Forelimb muscle (tissue), 1 donor: ENCODE data around the gene POLR3A. TPM values are rescaled to one million over a fixed set of nuclear protein-coding genes. Genes with fewer than 3 reads are reported as not detected.
"Not testable (repeated sequence)": the region's sequence is repeated elsewhere in the genome, so short reads cannot be mapped to it uniquely, and the experiment has no call there.

ENCODE experiments used
- DNase-seq: peaks from one replicate; pipeline ENCODE4 v3.0.0-alpha.2; 2013; ENCODE audit warnings: low read depth
- polyA plus RNA-seq: library from polyadenylated mRNA; unstranded; fragments of 120-200 nt; gene quantifications from one replicate; pipeline ENCODE4 v1.2.1, GENCODE V29; 2013; ENCODE audit not compliant: insufficient read length

POLR3A gene
- polyA plus RNA-seq, 1 donor: 16.2 TPM

- DNase-seq: no peak
Measured at GRCh38 chr10:78021201-78021600, 8.1 kb downstream of the POLR3A start.

GRCh38 chr10:78019264-78019663 lies 10.1 kb downstream of the POLR3A start:
- DNase-seq: no peak

GRCh38 chr10:78017856-78018255 lies 11.5 kb downstream of the POLR3A start:
- no peak for DNase-seq

- DNase-seq: no peak
Measured at GRCh38 chr10:78015546-78015945, 13.8 kb downstream of the POLR3A start.

- DNase-seq: no peak
Measured at GRCh38 chr10:78013564-78013963, 15.8 kb downstream of the POLR3A start.

- DNase-seq: no peak
Measured at GRCh38 chr10:78011065-78011464, 18.2 kb downstream of the POLR3A start.

- no peak for DNase-seq
Measured at GRCh38 chr10:78010278-78010677, 19.0 kb downstream of the POLR3A start.

- no peak for DNase-seq
Measured at GRCh38 chr10:78009662-78010061, 19.7 kb downstream of the POLR3A start.

- DNase-seq: no peak
Measured at GRCh38 chr10:78007172-78007571, 22.1 kb downstream of the POLR3A start.

GRCh38 chr10:78004215-78005026 lies 24.9 kb downstream of the POLR3A start:
- DNase-seq: no peak

- DNase-seq: no peak
Measured at GRCh38 chr10:78002541-78003288, 26.6 kb downstream of the POLR3A start.

- no peak for DNase-seq
Measured at GRCh38 chr10:78000956-78001472, 28.3 kb downstream of the POLR3A start.

- no peak for DNase-seq
Measured at GRCh38 chr10:78000206-78000605, 29.1 kb downstream of the POLR3A start.

- DNase-seq: not testable (repeated sequence)
Measured at GRCh38 chr10:77998780-77999179, 30.5 kb downstream of the POLR3A start.

GRCh38 chr10:77993620-77994019 lies 35.7 kb downstream of the POLR3A start:
- no peak for DNase-seq

GRCh38 chr10:77989081-77989724 lies 40.1 kb downstream of the POLR3A start:
- DNase-seq: no peak

- no peak for DNase-seq
Measured at GRCh38 chr10:77987671-77988255, 41.6 kb downstream of the POLR3A start.

GRCh38 chr10:77984986-77985385 lies 44.3 kb downstream of the POLR3A start:
- no peak for DNase-seq

- no peak for DNase-seq
Measured at GRCh38 chr10:77983384-77984341, 45.7 kb downstream of the POLR3A start.

- DNase-seq: no peak
Measured at GRCh38 chr10:77981281-77981680, 48.0 kb downstream of the POLR3A start.

- DNase-seq: no peak
Measured at GRCh38 chr10:77979221-77979620, 50.1 kb downstream of the POLR3A start.
